ENCODE results near the gene FRMD1. TPM values are rescaled to one million over a fixed set of nuclear protein-coding genes. Genes with fewer than 3 reads are reported as not detected.

FRMD1 gene
- total RNA-seq, 1 experiment from 2014 or later = not detected

GRCh38 chr6:168099201-168100010, 20.4 kb upstream of the FRMD1 start:
- Mint-ChIP-seq H3K9me3 (ENCODE audit: unreplicated experiment) (no peaks in the 10 kb centered on the region), H3K27me3 (ENCODE audit: insufficient read depth, unreplicated experiment) (peaks cover 28% of the 10 kb centered on the region), H3K4me3 (ENCODE audit: unreplicated experiment) (no peak overlapping the region), H3K27ac (ENCODE audit: low read depth, unreplicated experiment) (no peak overlapping the region), H3K36me3 (ENCODE audit: insufficient read depth, unreplicated experiment) (no peaks in the 10 kb centered on the region), H3K4me1 (ENCODE audit: insufficient read depth, unreplicated experiment) (no peaks in the 10 kb centered on the region)
- no peak for DNase-seq (ENCODE audit: unreplicated experiment)
- no peak for TF ChIP-seq CTCF (IDR thresholded peaks at IDR 0.05; ENCODE audit: unreplicated experiment)
- no TSS peak for BruUV-seq (replicated peaks)
- ChIA-PET CTCF (no interaction called here), POLR2A (no interaction called here)
- intact Hi-C loops (cut with micrococcal nuclease) = no loop called here

- Mint-ChIP-seq H3K4me3 (ENCODE audit: unreplicated experiment) (no peak overlapping the region), H3K27me3 (ENCODE audit: insufficient read depth, unreplicated experiment) (peaks cover 18% of the 10 kb centered on the region), H3K9me3 (ENCODE audit: unreplicated experiment) (no peaks in the 10 kb centered on the region), H3K36me3 (ENCODE audit: insufficient read depth, unreplicated experiment) (no peaks in the 10 kb centered on the region), H3K4me1 (ENCODE audit: insufficient read depth, unreplicated experiment) (no peaks in the 10 kb centered on the region), H3K27ac (ENCODE audit: low read depth, unreplicated experiment) (no peak overlapping the region)
- intact Hi-C loops (cut with micrococcal nuclease) = no loop called here
- ChIA-PET CTCF (no interaction called here), POLR2A (no interaction called here)
- no TSS peak for BruUV-seq (replicated peaks)
- no peak for DNase-seq (ENCODE audit: unreplicated experiment)
- TF ChIP-seq CTCF (IDR thresholded peaks at IDR 0.05; ENCODE audit: unreplicated experiment) = no peak
These were observed 19.4 kb upstream of the FRMD1 start for GRCh38 chr6:168098431-168098861.

- BruUV-seq (replicated peaks) = no TSS peak
- TF ChIP-seq CTCF (IDR thresholded peaks at IDR 0.05; ENCODE audit: unreplicated experiment) = no peak
- Mint-ChIP-seq H3K27ac (ENCODE audit: low read depth, unreplicated experiment) (no peak overlapping the region), H3K36me3 (ENCODE audit: insufficient read depth, unreplicated experiment) (no peaks in the 10 kb centered on the region), H3K4me1 (ENCODE audit: insufficient read depth, unreplicated experiment) (no peaks in the 10 kb centered on the region), H3K4me3 (ENCODE audit: unreplicated experiment) (no peak overlapping the region), H3K9me3 (ENCODE audit: unreplicated experiment) (no peaks in the 10 kb centered on the region), H3K27me3 (ENCODE audit: insufficient read depth, unreplicated experiment) (peaks cover 12% of the 10 kb centered on the region)
- POLR2A ChIA-PET = no interaction called here
- no peak for DNase-seq (ENCODE audit: unreplicated experiment)
- intact Hi-C loops (cut with micrococcal nuclease) = no loop called here
- CTCF ChIA-PET = no interaction called here
These were observed 18.8 kb upstream of the FRMD1 start for GRCh38 chr6:168097621-168098430.

- no TSS peak for BruUV-seq (replicated peaks)
- TF ChIP-seq CTCF (IDR thresholded peaks at IDR 0.05; ENCODE audit: unreplicated experiment) = no peak
- Mint-ChIP-seq H3K36me3 (ENCODE audit: insufficient read depth, unreplicated experiment) (no peaks in the 10 kb centered on the region), H3K4me1 (ENCODE audit: insufficient read depth, unreplicated experiment) (no peaks in the 10 kb centered on the region), H3K9me3 (ENCODE audit: unreplicated experiment) (no peaks in the 10 kb centered on the region), H3K27ac (ENCODE audit: low read depth, unreplicated experiment) (no peak overlapping the region), H3K4me3 (ENCODE audit: unreplicated experiment) (no peak overlapping the region), H3K27me3 (ENCODE audit: insufficient read depth, unreplicated experiment) (peaks cover 6% of the 10 kb centered on the region)
- ChIA-PET POLR2A (no interaction called here), CTCF (no interaction called here)
- DNase-seq (ENCODE audit: unreplicated experiment) = no peak
- intact Hi-C loops (cut with micrococcal nuclease) = no loop called here
These were observed 18.2 kb upstream of the FRMD1 start for GRCh38 chr6:168097221-168097620.

Data from MCF 10A (cell line).